Stimulated activated CD8-positive, alpha-beta memory T cell treated with anti-CD3 and anti-CD28 coated beads, Interleukin-7, amount 100 ng/mL, for 4 hours (primary cell): ENCODE data around the gene C2CD2.

ENCODE experiments used
- DNase-seq, 2 donors: peaks; one replicate each; pipeline ENCODE4 v3.0.0-alpha.2; 2020; ENCODE audit warnings: low read depth in 2 of 2

The C2CD2 gene

GRCh38 chr21:41933313-41934079 lies 20.3 kb downstream of the C2CD2 start:
- DNase-seq, result no peak

GRCh38 chr21:41932576-41933312 lies 21.1 kb downstream of the C2CD2 start:
- DNase-seq, result no peak

GRCh38 chr21:41932191-41932575 lies 21.6 kb downstream of the C2CD2 start:
- no peak for DNase-seq

- DNase-seq, result no peak
Measured at GRCh38 chr21:41931041-41931451, 22.8 kb downstream of the C2CD2 start.

- no peak for DNase-seq
Measured at GRCh38 chr21:41929248-41929647, 24.6 kb downstream of the C2CD2 start.

- no peak for DNase-seq
Measured at GRCh38 chr21:41928621-41929220, 25.1 kb downstream of the C2CD2 start.

GRCh38 chr21:41927727-41928409 lies 25.9 kb downstream of the C2CD2 start:
- DNase-seq, result no peak

GRCh38 chr21:41926807-41927171 lies 27.0 kb downstream of the C2CD2 start:
- DNase-seq, result no peak

GRCh38 chr21:41926117-41926806 lies 27.6 kb downstream of the C2CD2 start:
- peak in 1 of 2 donors; percentile 10 for DNase-seq

GRCh38 chr21:41925767-41926116 lies 28.1 kb downstream of the C2CD2 start:
- no peak for DNase-seq

GRCh38 chr21:41924368-41924754 lies 29.5 kb downstream of the C2CD2 start:
- no peak for DNase-seq

GRCh38 chr21:41923631-41924367 lies 30.0 kb downstream of the C2CD2 start:
- no peak for DNase-seq

- DNase-seq, result no peak
Measured at GRCh38 chr21:41923186-41923585, 30.6 kb downstream of the C2CD2 start.

GRCh38 chr21:41921021-41921420 lies 32.8 kb downstream of the C2CD2 start:
- no peak for DNase-seq

- DNase-seq, result no peak
Measured at GRCh38 chr21:41920476-41920875, 33.3 kb downstream of the C2CD2 start.

- no peak for DNase-seq
Measured at GRCh38 chr21:41919666-41920398, 34.0 kb downstream of the C2CD2 start.

- no peak for DNase-seq
Measured at GRCh38 chr21:41918561-41919358, 35.1 kb downstream of the C2CD2 start.

- no peak for DNase-seq
Measured at GRCh38 chr21:41917531-41917930, 36.3 kb downstream of the C2CD2 start.

GRCh38 chr21:41916888-41917433 lies 36.9 kb downstream of the C2CD2 start:
- DNase-seq, result no peak
